PC-9 (cell line): ENCODE data around the gene SLC36A3. TPM values are rescaled to one million over a fixed set of nuclear protein-coding genes. Genes with fewer than 3 reads are reported as not detected.

ENCODE experiments used
- BruUV-seq: library from RNA; stranded (reverse); fragments of 400-500 nt; replicated peaks from 2 replicates; lab custom pipeline; 2021; lab: Mats Ljungman, UMichigan
- CTCF ChIA-PET: fragments of 300-600 bp; sonication (Branson Sonifier 250); formaldehyde crosslinking; loops from one replicate; lab custom pipeline; 2022; ENCODE audit warnings: antibody characterized with exemption; lab: Charles Lee
- POLR2A ChIA-PET: fragments of 300-600 bp; sonication (Branson Sonifier 250); formaldehyde crosslinking; loops from one replicate; lab custom pipeline; 2022; ENCODE audit warnings: antibody characterized with exemption; ENCODE audit not compliant: unreplicated experiment; lab: Charles Lee
- DNase-seq, 2 experiments: peaks; one replicate each; pipeline versions ENCODE4 v3.0.0 to v3.0.0-alpha.2; 2015 to 2022; ENCODE audit warnings: mixed read lengths in 1 of 2
- H2AFZ ChIP-seq: fragments of 200-600 bp; sonication (generic); 2 replicates; pipeline ENCODE4 v1.8.1; 2017; ENCODE audit warnings: antibody characterized with exemption
- H3F3A ChIP-seq: fragments of 200-600 bp; sonication (generic); 2 replicates; pipeline ENCODE4 v1.8.1; 2017; ENCODE audit warnings: antibody characterized with exemption, mild to moderate bottlenecking, low read depth; ENCODE audit not compliant: insufficient read depth
- H3K27ac ChIP-seq: fragments of 200-600 bp; sonication (generic); 2 replicates; pipeline ENCODE4 v1.6.1; 2016; ENCODE audit warnings: mixed run types
- H3K27me3 ChIP-seq: fragments of 200-600 bp; sonication (generic); 2 replicates; pipeline ENCODE4 v1.6.1; 2016; ENCODE audit warnings: low read depth, mixed run types; ENCODE audit not compliant: insufficient read depth
- H3K36me3 ChIP-seq: fragments of 200-600 bp; sonication (generic); 2 replicates; pipeline ENCODE4 v1.6.1; 2016; ENCODE audit warnings: low read depth, mixed run types
- H3K4me1 ChIP-seq: fragments of 200-600 bp; sonication (generic); replicated peaks from 2 replicates; pipeline ENCODE4 v1.6.1; 2016; ENCODE audit warnings: mixed run types; ENCODE audit not compliant: insufficient read depth
- H3K4me2 ChIP-seq: fragments of 200-600 bp; sonication (generic); 2 replicates; pipeline ENCODE4 v1.6.1; 2017; ENCODE audit warnings: mixed run types
- H3K4me3 ChIP-seq: fragments of 200-600 bp; sonication (generic); 2 replicates; pipeline ENCODE4 v1.6.1; 2016; ENCODE audit warnings: mixed run types
- H3K79me2 ChIP-seq: fragments of 200-600 bp; sonication (generic); 2 replicates; pipeline ENCODE4 v1.6.1; 2017; ENCODE audit warnings: low read depth, mixed run types
- H3K9me2 ChIP-seq: fragments of 200-600 bp; sonication (generic); 2 replicates; pipeline ENCODE4 v1.8.1; 2017; ENCODE audit warnings: mild to moderate bottlenecking; ENCODE audit not compliant: insufficient read depth
- H3K9me3 ChIP-seq: fragments of 200-600 bp; sonication (generic); 2 replicates; pipeline ENCODE4 v1.8.1; 2016; ENCODE audit warnings: low read depth; ENCODE audit not compliant: insufficient read depth
- H4K20me1 ChIP-seq: fragments of 200-600 bp; sonication (generic); 2 replicates; pipeline ENCODE4 v1.8.1; 2017; ENCODE audit not compliant: insufficient read depth
- EZH2 ChIP-seq: fragments of 200-600 bp; sonication (generic); IDR thresholded peaks from 2 replicates; pipeline ENCODE4 v1.8.0; 2017; ENCODE audit warnings: antibody characterized with exemption, low read depth
- intact Hi-C: fragments of 100-400 bp; cut with micrococcal nuclease; formaldehyde crosslinking; loops from one replicate; pipeline ENCODE4 v1.10.0; 2022; ENCODE audit not compliant: unreplicated experiment
- total RNA-seq: library from RNA; stranded (reverse); gene quantifications from 2 replicates; pipeline ENCODE4 v1.2.3, GENCODE V29; 2021
- TF ChIP-seq, protein P1 (sequence below): fragments of 200-600 bp; sonication (generic); conservative IDR thresholded peaks from 2 replicates; pipeline ENCODE4 v1.6.1; 2017; ENCODE audit warnings: mixed run types, antibody characterized with exemption, mild to moderate bottlenecking, moderate library complexity

SLC36A3 gene
- total RNA-seq, 1 experiment from 2014 or later, result not detected

DNA sequence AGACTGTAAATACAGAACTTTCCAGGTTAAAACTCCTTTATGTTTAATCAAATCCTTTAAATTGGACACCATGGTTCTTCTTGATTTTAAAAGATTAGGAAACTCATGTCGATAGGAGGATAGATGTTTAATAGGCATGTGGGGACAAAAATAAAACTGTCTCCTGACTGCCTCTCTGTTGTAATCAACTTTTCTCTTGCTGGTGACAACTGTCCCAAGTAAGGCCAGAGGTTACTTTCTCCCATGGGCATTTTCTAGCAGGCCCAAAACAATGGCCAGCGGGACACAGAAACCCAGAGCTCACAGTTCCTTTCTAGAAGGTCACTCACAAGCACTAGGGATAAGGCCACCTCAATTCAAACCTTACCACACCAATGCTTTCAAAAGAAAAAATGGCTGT lies 29.3 kb upstream of the SLC36A3 start:
- no peak overlapping the region for H3K4me3 ChIP-seq
- H3F3A ChIP-seq, result no peaks in the 10 kb centered on the region
- H3K9me2 ChIP-seq, result no peaks in the 10 kb centered on the region
- H4K20me1 ChIP-seq, result no peaks in the 10 kb centered on the region
- no TSS peak for BruUV-seq
- no peak for TF ChIP-seq EZH2
- TF ChIP-seq, protein P1, sequence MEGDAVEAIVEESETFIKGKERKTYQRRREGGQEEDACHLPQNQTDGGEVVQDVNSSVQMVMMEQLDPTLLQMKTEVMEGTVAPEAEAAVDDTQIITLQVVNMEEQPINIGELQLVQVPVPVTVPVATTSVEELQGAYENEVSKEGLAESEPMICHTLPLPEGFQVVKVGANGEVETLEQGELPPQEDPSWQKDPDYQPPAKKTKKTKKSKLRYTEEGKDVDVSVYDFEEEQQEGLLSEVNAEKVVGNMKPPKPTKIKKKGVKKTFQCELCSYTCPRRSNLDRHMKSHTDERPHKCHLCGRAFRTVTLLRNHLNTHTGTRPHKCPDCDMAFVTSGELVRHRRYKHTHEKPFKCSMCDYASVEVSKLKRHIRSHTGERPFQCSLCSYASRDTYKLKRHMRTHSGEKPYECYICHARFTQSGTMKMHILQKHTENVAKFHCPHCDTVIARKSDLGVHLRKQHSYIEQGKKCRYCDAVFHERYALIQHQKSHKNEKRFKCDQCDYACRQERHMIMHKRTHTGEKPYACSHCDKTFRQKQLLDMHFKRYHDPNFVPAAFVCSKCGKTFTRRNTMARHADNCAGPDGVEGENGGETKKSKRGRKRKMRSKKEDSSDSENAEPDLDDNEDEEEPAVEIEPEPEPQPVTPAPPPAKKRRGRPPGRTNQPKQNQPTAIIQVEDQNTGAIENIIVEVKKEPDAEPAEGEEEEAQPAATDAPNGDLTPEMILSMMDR, result no peak
- no peaks in the 10 kb centered on the region for H3K9me3 ChIP-seq
- H3K36me3 ChIP-seq, result no peaks in the 10 kb centered on the region
- H3K27ac ChIP-seq, result no peak overlapping the region
- H2AFZ ChIP-seq, result no peak overlapping the region
- ChIA-PET CTCF (interaction anchor here (0.7 kb wide), 1 partner anchor 606 kb away, joined by 3 read pairs; no protein-coding TSS in a partner anchor), POLR2A (no interaction called here)
- H3K27me3 ChIP-seq, result 0 out of 2 replicates have a peak, but pooled peaks cover 5% of the 10 kb centered on the region
- intact Hi-C loops, result no loop called here
- H3K79me2 ChIP-seq, result no peaks in the 10 kb centered on the region
- no peak for DNase-seq
- H3K4me2 ChIP-seq, result no peak overlapping the region
- H3K4me1 ChIP-seq, result no peaks in the 10 kb centered on the region

DNA sequence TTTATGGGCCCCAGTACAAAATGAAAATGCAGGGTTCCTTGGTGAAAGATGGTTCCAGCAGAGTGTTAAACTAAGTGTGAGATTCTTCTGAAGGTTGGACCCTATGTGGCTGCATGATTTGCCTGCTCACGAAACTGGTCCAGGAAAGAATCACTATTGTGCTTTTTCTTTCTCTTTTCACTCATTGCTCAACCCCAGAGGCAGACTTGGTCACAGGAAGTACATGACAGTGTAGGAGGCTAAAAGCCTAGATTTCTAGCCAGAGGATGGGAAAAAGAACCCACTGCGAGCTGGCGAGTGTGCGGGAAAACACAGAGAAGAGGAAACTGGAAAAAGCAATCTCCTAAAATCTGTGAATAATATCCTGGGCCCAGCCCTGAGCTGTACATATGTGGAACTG lies 25.2 kb upstream of the SLC36A3 start:
- intact Hi-C loops, result no loop called here
- CTCF ChIA-PET, result no interaction called here
- TF ChIP-seq, protein P1, result no peak
- no peak for TF ChIP-seq EZH2
- no peaks in the 10 kb centered on the region for H3K9me2 ChIP-seq
- BruUV-seq, result no TSS peak
- no peak overlapping the region for H2AFZ ChIP-seq
- no peak overlapping the region for H3K27ac ChIP-seq
- no peaks in the 10 kb centered on the region for H3K9me3 ChIP-seq
- H3K4me1 ChIP-seq, result no peaks in the 10 kb centered on the region
- no peaks in the 10 kb centered on the region for H4K20me1 ChIP-seq
- no peaks in the 10 kb centered on the region for H3K79me2 ChIP-seq
- no peak for DNase-seq
- no peak overlapping the region for H3K4me3 ChIP-seq
- H3K27me3 ChIP-seq, result no peaks in the 10 kb centered on the region
- no peak overlapping the region for H3K4me2 ChIP-seq
- POLR2A ChIA-PET, result no interaction called here
- no peaks in the 10 kb centered on the region for H3K36me3 ChIP-seq
- no peaks in the 10 kb centered on the region for H3F3A ChIP-seq

DNA sequence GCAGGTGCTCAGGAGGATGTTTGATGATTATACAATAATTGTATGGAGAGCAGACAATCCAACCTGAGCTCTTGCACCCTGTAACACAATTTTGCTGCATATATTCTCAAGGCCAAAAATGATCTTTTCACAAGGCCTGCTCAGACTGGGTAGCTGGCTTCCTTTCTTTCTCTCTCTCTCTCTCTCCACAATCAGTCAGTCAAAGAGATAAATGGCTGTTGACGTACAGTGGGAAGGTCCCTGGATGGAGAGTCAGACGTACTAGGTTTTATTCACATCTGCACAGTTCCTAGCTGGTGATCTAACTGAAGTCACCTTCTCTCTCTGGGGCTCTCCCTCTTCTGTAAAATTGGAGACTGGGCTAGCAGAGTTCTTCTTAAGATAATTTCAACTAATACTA lies 24.0 kb upstream of the SLC36A3 start:
- no peak for DNase-seq
- Histone ChIP-seq H4K20me1 (no peaks in the 10 kb centered on the region), H3K4me2 (no peak overlapping the region), H3K4me1 (no peaks in the 10 kb centered on the region), H3K27me3 (no peaks in the 10 kb centered on the region), H3K9me3 (no peaks in the 10 kb centered on the region), H3K27ac (no peak overlapping the region), H3K9me2 (no peaks in the 10 kb centered on the region), H2AFZ (no peak overlapping the region), H3K36me3 (no peaks in the 10 kb centered on the region), H3K4me3 (no peak overlapping the region), H3K79me2 (no peaks in the 10 kb centered on the region), H3F3A (no peaks in the 10 kb centered on the region)
- ChIA-PET CTCF (no interaction called here), POLR2A (no interaction called here)
- no TSS peak for BruUV-seq
- TF ChIP-seq, protein P1, result no peak
- no peak for TF ChIP-seq EZH2
- intact Hi-C loops, result no loop called here
